Fibroblast of skin of scalp (primary cell): Measurements from ENCODE around the gene LRRC4.

Experiments used
- DNase-seq: peaks from one replicate; pipeline ENCODE4 v3.0.0-alpha.2; 2013

LRRC4 gene

DNA sequence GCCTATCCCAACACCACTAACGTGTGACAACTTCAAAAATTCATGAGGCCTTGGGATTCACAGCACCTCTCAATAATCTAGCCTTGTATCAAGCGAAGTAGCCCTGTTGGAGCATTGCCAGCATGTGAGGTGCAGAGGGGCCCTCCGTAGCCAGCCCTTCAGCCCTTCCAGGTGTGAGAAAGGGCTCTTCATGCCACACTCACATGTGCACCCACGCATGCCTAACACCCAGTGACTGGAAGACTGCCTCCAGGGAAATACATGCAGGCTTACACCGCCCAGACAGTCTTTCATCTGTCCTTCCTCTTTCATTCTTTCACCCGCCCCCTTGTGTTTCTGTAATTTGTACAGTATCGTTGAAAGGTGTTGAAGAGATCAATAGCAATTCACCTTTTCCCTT is 26.1 kb downstream of the LRRC4 start:
- no peak for DNase-seq

DNA sequence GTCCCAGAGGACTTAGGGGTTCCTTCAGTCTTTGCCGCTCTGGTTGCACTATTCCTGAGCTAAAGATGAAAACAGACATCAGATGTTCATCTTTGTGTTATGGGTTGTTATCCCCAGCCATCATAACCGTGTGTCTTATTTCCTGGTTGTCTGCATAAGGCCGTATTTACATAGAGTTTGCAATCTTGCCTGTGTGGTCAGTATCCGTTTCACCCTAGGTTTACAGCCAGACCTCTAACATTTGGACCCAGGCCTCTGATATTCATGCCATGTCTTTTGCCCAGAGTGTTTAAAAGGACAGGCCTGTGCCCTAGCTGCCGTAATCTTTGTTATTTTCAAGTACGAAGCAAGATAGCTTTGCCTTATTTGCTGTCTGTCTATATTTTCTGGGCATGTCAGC is 26.6 kb downstream of the LRRC4 start:
- DNase-seq = no peak

- DNase-seq = no peak
Observed at GRCh38 chr7:128003787-128004186, 27.4 kb downstream of the LRRC4 start.

GRCh38 chr7:128003167-128003566 is 28.1 kb downstream of the LRRC4 start:
- DNase-seq = no peak

DNA sequence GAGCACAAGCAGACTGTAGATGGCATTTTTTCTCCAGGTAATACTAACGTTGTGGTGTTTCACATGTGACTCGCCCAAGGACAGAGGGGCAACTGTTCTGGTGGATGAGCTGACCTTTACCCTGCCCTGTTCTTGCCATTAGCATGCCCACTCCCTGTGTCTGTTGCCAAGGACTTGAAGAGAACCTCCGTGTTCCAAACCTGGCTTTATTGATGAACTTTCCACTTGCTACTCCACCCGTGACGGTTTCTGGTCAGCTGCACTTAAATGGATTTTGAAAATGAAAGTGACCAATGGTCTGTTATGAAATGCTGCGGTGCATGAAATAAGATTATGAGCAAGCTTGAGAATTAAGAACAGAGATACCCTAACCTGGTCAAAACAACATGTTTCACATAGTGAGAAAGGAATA is 30.4 kb downstream of the LRRC4 start:
- no peak for DNase-seq

DNA sequence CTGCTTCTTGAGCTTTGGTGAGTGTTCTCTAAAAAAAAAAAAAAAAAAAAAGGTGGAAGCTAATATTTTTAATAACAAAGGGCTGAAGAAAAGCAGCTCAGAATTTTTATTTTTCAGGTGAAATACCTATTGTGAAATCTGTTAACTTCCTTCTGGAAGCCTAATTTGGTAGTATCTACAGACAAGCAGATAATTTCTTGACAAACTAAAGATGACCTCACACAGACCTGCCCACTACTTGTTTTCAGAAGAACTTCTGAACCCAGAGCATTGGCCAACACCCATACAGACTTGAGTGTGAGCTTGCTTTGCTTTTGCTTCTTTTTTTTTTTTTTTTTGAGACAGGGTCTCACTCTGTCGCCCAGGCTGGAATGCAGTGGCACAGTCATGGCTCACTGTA is 31.2 kb downstream of the LRRC4 start:
- DNase-seq = no peak

- no peak for DNase-seq
Observed at GRCh38 chr7:127998671-127999070, 32.6 kb downstream of the LRRC4 start.

GRCh38 chr7:127997226-127997922 is 33.9 kb downstream of the LRRC4 start:
- peak; percentile 67 for DNase-seq

GRCh38 chr7:127996253-127997071 is 34.8 kb downstream of the LRRC4 start:
- DNase-seq = no peak

- DNase-seq = no peak
Observed at GRCh38 chr7:127995881-127996215, 35.4 kb downstream of the LRRC4 start.

DNA sequence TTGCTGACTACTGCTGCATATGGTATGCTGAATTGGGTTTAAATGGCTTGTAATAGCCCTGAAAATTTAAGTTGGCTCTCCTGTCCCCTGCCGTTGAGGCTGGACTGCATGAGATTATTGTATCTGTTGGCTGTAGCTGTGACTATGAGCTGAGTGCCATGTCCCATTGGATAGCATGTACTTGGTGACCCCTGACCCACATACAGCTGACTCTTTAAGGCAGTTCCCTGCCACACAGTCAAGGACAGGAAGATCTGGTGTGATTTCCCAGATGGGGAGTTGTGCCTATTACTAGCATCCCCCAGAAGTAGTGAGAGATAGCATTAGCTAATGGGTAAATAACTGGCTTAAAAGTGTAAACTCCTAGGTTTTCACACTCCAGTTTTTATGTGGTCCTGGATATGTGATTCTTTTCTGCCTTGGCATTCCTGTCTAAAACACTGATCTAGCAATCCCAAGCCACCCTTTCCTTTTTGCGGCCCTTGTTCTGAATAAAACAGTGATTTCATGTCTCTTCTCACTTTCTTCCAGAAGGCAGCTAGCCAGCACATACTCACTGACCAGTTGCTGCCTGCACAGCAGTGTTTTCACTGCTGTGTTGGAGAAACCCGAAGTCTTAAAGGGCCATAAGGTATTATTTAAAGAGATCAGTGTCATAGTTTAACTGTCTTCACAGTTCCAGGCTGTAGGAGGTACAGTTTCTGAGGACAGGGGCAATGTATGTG is 35.9 kb downstream of the LRRC4 start:
- DNase-seq = peak; percentile 23

GRCh38 chr7:127993987-127994386 is 37.2 kb downstream of the LRRC4 start:
- DNase-seq = no peak

GRCh38 chr7:127993317-127993716 is 37.9 kb downstream of the LRRC4 start:
- no peak for DNase-seq

- DNase-seq = no peak
Observed at GRCh38 chr7:127988751-127989150, 42.5 kb downstream of the LRRC4 start.

DNA sequence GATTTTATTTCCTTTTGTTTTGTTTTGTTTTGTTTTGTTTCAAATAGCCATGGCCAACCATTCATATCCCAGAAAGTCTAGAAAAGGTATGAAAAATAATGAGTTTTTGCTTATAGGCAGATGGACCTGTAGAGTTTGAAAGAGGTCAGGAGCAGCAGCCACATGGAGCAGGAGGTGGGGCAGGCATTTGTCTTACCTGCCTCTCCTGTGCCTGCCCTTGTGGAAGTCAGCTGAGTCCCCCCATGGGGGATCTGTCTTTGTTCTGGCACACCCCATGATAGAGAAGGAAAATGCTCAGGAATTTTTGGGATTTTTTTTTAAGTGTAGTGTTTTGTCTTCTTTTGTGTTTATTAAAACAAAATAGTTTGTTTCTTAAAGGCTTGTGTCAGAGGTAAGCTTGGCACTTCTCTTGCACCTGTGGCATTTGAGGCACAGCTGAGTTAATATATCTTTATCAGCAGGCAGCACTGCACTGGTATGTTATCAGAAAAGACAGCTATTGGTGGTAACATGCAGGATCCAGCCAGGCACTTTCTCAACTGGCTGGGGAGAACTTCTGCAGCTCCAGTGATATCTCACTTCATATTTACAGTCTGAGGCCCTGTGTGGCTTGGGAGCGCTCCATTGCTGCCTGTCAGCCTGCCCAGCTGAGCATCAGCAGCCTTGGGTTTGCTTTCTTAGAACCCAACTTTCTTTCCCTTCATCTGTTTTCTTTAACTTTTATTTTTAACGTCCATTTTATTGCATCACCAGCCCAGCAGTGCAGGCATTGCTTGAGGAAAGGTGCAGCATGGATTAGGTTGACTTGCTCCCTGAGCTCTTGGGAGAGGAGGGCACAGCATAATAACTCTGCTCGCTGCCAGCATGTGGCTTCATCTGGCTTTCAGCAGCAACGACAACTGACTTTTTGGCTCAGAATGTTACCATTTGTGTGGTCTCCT is 44.4 kb downstream of the LRRC4 start:
- DNase-seq = no peak

DNA sequence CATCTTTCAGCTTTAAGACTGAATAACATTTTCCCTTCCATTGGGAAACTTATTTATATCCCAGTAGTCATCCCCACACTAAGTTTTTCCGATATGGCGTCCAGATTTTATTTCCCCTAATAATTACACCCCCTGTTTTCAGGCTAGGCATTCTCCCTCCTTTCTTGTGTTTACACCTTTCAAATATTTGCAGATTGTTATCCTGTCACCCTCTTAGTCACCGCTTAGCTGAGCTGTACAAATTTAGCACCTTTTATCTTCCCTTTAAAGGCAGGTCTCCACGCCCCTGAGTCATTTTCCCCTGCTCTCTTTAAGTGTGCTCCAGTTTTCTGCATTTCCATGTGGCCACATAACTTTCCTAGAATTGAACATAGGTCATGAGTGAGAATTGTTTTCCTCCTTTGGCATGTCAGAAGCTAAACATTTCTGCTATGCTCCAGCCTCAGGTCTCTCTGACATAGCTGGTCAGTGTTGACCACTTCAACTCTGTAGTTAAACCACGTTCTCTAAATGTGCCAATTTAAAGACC is 47.4 kb downstream of the LRRC4 start:
- DNase-seq = no peak

- no peak for DNase-seq
Observed at GRCh38 chr7:127981965-127982364, 49.3 kb downstream of the LRRC4 start.

DNA sequence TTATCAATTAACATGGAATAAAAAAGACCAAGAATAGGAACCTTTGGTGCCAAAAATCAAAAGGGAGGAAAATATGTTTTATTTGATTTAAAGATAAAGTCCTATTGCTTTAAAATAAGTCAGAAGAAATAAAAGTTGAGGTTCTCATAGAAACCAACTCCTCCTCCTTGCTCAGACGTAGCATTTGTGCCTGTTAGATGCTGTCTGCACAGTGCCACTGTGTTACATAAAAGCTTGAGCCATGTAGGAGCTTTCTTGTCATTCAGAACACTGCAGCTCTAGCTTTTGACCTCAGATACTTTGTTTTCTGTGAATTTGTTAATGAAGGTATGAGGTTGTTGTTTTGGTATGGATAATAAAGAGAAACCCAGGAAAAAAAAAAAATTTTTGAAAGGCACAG is 50.3 kb downstream of the LRRC4 start:
- no peak for DNase-seq

DNA sequence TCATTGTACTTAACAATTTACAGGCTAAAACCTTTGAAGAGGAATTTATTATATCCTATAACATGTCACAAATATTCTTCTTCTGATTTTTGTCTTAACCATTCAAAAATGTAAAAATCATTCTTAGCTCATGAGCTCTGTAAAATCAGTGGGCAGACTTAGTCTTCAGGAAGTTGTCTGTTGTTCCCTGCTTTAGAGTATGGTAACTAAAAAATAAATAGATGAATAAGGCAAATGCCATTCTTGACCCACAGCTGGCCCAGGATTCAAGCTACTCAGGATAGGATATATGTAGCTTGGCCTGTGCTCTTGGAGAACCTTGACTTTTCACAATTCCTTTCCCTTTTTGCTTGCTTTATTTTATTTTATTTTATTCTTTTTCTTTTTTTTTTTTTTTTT is 51.5 kb downstream of the LRRC4 start:
- no peak for DNase-seq

GRCh38 chr7:127979113-127979727 is 52.0 kb downstream of the LRRC4 start:
- no peak for DNase-seq

DNA sequence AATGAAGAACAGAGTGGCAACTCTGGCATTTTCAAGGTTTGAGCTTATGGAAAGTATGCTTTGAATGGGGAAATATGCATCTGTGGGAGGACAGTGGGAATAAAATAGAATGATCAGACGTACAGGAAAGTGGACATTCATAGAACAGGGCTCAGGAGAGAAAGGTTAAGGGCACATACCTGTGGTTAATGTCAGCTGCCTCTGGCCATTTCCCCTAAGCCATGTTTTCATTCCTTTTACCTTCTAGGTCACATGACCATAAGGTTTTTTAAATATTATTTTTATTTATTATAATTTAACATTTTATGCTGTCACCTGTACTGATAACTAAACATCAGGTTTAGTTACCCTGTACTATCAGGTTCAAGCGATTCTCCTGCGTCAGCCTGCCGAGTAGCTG is 52.8 kb downstream of the LRRC4 start:
- DNase-seq = no peak
